ENCODE results near the gene AVP. TPM values are rescaled to one million over a fixed set of nuclear protein-coding genes. Genes with fewer than 3 reads are reported as not detected.
"Not testable (repeated sequence)": the region's sequence is repeated elsewhere in the genome, so short reads cannot be mapped to it uniquely, and the experiment has no call there.

The AVP gene
- total RNA-seq, 2 donors from 2014 or later, result not detected

DNA sequence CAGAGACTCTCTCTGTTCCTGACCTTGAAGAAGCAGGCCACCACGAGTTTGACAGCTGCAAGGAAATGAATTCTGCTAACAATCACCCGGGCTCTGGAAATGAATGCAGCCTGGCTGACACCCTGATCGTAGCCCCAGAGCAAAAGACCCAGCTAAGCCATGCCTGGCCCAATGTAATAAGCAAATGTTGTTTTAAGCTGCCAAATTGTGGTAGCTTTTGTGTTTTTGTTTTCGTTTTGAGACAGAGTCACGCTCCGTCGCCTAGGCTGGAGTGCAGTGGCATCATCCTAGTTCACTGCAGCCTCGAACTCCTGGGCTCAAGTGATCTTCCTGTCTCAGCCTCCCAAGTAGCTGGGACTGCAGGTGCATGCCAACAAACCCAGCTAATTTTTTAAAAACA, 16.4 kb downstream of the AVP start:
- TF ChIP-seq POLR2A (IDR thresholded peaks at IDR 0.05) (no peak), CTCF (IDR thresholded peaks at IDR 0.05) (no peak)
- no peak for DNase-seq
- WGBS, 2 donors, result 57 to 69% methylated on average over 5 to 8 of the region's 8 CpGs

DNA sequence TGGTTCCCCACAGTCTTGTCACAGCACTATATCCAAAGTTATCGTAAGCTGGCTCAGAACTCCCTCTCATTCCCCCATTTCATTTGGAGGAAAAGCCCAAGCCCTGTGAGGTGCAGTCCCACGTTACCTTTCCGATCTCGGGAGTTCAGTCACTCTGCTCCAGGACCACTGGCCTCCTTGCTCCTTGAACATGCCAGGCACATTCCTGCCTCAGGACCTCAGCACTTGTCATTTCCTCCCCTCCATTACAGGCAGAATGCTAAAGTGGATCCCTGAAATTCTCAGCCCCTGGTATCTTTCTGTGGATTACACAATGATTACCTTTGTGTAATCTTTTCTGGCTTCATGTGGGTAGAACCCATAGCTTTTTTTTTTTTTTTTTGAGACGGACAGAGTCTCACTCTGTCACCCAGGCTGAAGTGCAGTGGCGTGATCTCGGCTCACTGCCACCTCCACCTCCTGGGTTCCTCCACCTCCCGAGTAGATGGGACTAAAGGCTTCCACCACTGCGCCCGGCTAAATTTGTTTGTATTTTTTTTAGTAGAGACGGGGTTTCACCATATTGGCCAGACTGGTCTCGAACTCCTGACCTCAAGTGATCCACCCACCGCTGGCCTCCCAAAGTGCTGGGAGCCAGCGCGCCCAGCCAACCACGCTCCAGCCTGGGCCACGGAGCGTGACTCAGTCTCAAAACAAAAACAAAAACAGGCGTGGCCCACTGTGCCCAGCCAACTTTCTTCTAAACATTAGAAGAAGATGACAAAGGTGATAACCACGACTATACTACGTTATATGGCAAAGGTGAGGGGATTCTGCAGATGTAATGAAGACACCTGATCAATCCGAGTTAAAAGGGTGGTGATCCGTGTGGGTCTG, 17.1 kb downstream of the AVP start:
- H3K27ac ChIP-seq, result no peak overlapping the region
- H3K9me3 ChIP-seq, result no peaks in the 10 kb centered on the region
- no peaks in the 10 kb centered on the region for H3K36me3 ChIP-seq (replicated peaks in 1 of 2; ENCODE audit: insufficient read depth in 1 of 2, low read depth in 2 of 2)
- 69 to 76% methylated on average over 23 of the region's 23 CpGs for whole genome bisulfite sequencing, 2 donors
- intact Hi-C loops (cut with DNase I), result no loop called here
- ATAC-seq, result no peak
- DNase-seq, result no peak
- H3K27me3 ChIP-seq, result peaks cover 0 to 11% of the 10 kb centered on the region in 2 donors
- H3K4me1 ChIP-seq, result peaks cover 10% of the 10 kb centered on the region
- no peak for TF ChIP-seq CTCF (IDR thresholded peaks at IDR 0.05)
- no peak for TF ChIP-seq POLR2A (IDR thresholded peaks at IDR 0.05)
- H3K4me3 ChIP-seq, result no peak overlapping the region

More for the DNA sequence above, 16.4 kb downstream of the AVP start:
- no peak overlapping the region for H3K27ac ChIP-seq
- intact Hi-C loops (cut with DNase I), result no loop called here
- H3K9me3 ChIP-seq, result no peaks in the 10 kb centered on the region
- H3K27me3 ChIP-seq, result peaks cover 0 to 15% of the 10 kb centered on the region in 2 donors
- H3K4me3 ChIP-seq, result no peak overlapping the region
- ATAC-seq, result no peak
- H3K36me3 ChIP-seq (replicated peaks in 1 of 2; ENCODE audit: insufficient read depth in 1 of 2, low read depth in 2 of 2), result no peaks in the 10 kb centered on the region
- peaks cover 12% of the 10 kb centered on the region for H3K4me1 ChIP-seq

- 79 to 87% methylated on average over 6 of the region's 6 CpGs for WGBS, 2 donors
- H3K36me3 ChIP-seq (replicated peaks in 1 of 2; ENCODE audit: insufficient read depth in 1 of 2, low read depth in 2 of 2); ATAC-seq; H3K4me1 ChIP-seq; H3K9me3 ChIP-seq; intact Hi-C loops (cut with DNase I); DNase-seq; H3K27ac ChIP-seq; H3K27me3 ChIP-seq; H3K4me3 ChIP-seq: not testable (repeated sequence)
Measured at GRCh38 chr20:3064119-3064518, 20.4 kb downstream of the AVP start.

DNA sequence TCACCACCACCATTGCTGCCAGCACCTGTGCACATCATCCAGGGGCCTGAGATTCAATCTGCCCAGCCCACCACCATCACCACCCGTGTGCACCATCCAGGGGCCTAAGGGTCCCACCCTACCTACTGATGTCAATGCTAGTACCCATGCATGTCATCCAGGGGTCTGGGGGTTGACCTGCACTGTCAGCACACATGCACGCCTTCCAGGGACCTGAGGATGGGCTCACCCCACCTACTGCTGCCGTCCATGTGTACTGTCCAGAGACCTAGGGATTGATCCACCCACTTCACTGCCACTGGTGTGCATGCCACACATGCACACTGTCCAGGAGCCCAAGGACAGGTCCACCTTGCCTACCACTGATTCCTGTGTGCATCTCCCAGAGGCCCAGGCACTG, 25.0 kb downstream of the AVP start:
- ATAC-seq (no peak), DNase-seq (no peak)
- no peaks in the 10 kb centered on the region for H3K27me3 ChIP-seq
- 40 to 66% methylated on average over 1 to 3 of the region's 3 CpGs for WGBS, 2 donors
- H3K4me1 ChIP-seq, result no peaks in the 10 kb centered on the region
- TF ChIP-seq POLR2A (IDR thresholded peaks at IDR 0.05) (no peak), CTCF (IDR thresholded peaks at IDR 0.05) (no peak)
- no peaks in the 10 kb centered on the region for H3K9me3 ChIP-seq
- no peak overlapping the region for H3K4me3 ChIP-seq
- H3K36me3 ChIP-seq (replicated peaks in 1 of 2; ENCODE audit: insufficient read depth in 1 of 2, low read depth in 2 of 2), result no peaks in the 10 kb centered on the region
- intact Hi-C loops (cut with DNase I), result loop anchor here (10.0 kb wide), 1 partner anchor 55 kb away; no protein-coding TSS in a partner anchor
- H3K27ac ChIP-seq, result no peak overlapping the region

DNA sequence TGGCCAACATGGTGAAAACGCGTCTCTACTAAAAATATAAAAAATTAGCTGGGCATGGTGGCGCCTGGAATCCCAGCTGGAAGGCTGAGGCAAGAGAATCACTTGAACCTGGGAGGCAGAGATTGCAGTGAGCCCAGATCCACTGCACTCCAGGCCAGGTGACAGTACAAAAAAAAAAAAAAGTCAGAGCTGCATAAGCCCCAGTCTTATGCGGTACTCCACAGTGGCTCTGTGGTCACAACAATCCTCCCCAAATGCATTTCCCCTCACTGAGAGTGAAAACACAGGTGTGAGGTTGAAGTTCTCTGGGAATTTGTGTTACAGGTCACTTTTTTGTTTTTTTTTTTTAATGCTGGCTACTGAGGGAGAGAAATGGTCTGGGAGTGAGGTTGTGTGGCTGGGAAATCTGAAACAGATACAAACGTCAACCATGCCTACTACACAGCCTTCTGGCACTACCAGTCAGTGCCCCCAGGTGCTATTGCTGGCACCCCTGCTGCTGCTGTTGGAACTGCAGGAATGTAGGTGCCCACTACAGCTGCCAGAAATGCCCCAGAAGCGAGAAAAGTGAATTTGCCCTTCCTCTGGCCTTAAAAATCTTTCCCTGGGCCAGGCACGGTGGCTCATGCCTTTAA, 33.0 kb downstream of the AVP start:
- H3K27me3 ChIP-seq, result no peaks in the 10 kb centered on the region
- H3K27ac ChIP-seq, result no peak overlapping the region
- no peak for ATAC-seq
- peaks cover 0 to 4% of the 10 kb centered on the region in 2 donors for H3K36me3 ChIP-seq (replicated peaks in 1 of 2; ENCODE audit: insufficient read depth in 1 of 2, low read depth in 2 of 2)
- no peaks in the 10 kb centered on the region for H3K9me3 ChIP-seq
- H3K4me1 ChIP-seq, result peaks cover 11% of the 10 kb centered on the region
- WGBS, 2 donors, result 64 to 76% methylated on average over 7 of the region's 7 CpGs
- DNase-seq, result no peak
- no peak overlapping the region for H3K4me3 ChIP-seq
- no peak for TF ChIP-seq CTCF (IDR thresholded peaks at IDR 0.05)
- TF ChIP-seq POLR2A (IDR thresholded peaks at IDR 0.05), result no peak
- intact Hi-C loops (cut with DNase I), result loop anchor here (10.0 kb wide), 1 partner anchor 63 kb away; no protein-coding TSS in a partner anchor

Measured in body of pancreas (tissue), 4 donors.